ENCODE results near the gene PALS1.

- TF ChIP-seq CTCF (IDR thresholded peaks at IDR 0.05) (no peak), ZFX (IDR thresholded peaks at IDR 0.05; ENCODE audit: borderline replicate concordance) (no peak)
Measured at GRCh38 chr14:67280506-67280905, 39.3 kb downstream of the PALS1 start.
